Mononuclear cell (primary cell): ENCODE results near the gene HS3ST5. TPM values are rescaled to one million over a fixed set of nuclear protein-coding genes. Genes with fewer than 3 reads are reported as not detected.
"Not testable (repeated sequence)": the region's sequence is repeated elsewhere in the genome, so short reads cannot be mapped to it uniquely, and the experiment has no call there.

Source experiments
- H3K27me3 ChIP-seq: 2 replicates; pipeline ENCODE4 v1.6.0; 2011; ENCODE audit warnings: low read length, control low read depth; ENCODE audit not compliant: insufficient read depth
- H3K4me1 ChIP-seq: 2 replicates; pipeline ENCODE4 v1.5.1; 2011; ENCODE audit warnings: mild to moderate bottlenecking, low read length, control low read depth; ENCODE audit not compliant: insufficient read depth
- H3K4me3 ChIP-seq: 2 replicates; pipeline ENCODE4 v1.5.1; 2011; ENCODE audit warnings: mild to moderate bottlenecking, low read length, moderate library complexity
- H3K9me3 ChIP-seq: 2 replicates; pipeline ENCODE4 v1.5.1; 2011; ENCODE audit warnings: low read depth, mild to moderate bottlenecking, control low read depth, low read length
- total RNA-seq: library from RNA; depleted of rRNA; stranded (reverse); fragments of >200 nt; gene quantifications from one replicate; pipeline ENCODE4 v1.2.3, GENCODE V29; 2012

HS3ST5 gene
- total RNA-seq, 1 donor, result not detected

- H3K27me3 ChIP-seq, result no peaks in the 10 kb centered on the region
- H3K4me3 ChIP-seq, result no peak overlapping the region
- no peaks in the 10 kb centered on the region for H3K4me1 ChIP-seq
- H3K9me3 ChIP-seq, result no peaks in the 10 kb centered on the region
Observed at GRCh38 chr6:114354482-114354881, 11.7 kb upstream of the HS3ST5 start.

- Histone ChIP-seq H3K4me3 (no peak overlapping the region), H3K9me3 (no peaks in the 10 kb centered on the region), H3K27me3 (peaks cover 23% of the 10 kb centered on the region), H3K4me1 (no peaks in the 10 kb centered on the region)
Observed at GRCh38 chr6:114346451-114346850, 3.6 kb upstream of the HS3ST5 start.

GRCh38 chr6:114344971-114345275, 2.1 kb upstream of the HS3ST5 start:
- Histone ChIP-seq H3K27me3 (peaks cover 26% of the 10 kb centered on the region), H3K9me3 (no peaks in the 10 kb centered on the region), H3K4me1 (no peaks in the 10 kb centered on the region), H3K4me3 (no peak overlapping the region)

GRCh38 chr6:114344246-114344970, 1.6 kb upstream of the HS3ST5 start:
- H3K9me3 ChIP-seq, result no peaks in the 10 kb centered on the region

GRCh38 chr6:114343782-114344144, 940 bp upstream of the HS3ST5 start:
- Histone ChIP-seq H3K4me1 (no peaks in the 10 kb centered on the region), H3K27me3 (peaks cover 26% of the 10 kb centered on the region), H3K9me3 (no peaks in the 10 kb centered on the region), H3K4me3 (no peak overlapping the region)

More at GRCh38 chr6:114344246-114344970, 1.6 kb upstream of the HS3ST5 start:
- Histone ChIP-seq H3K4me1 (no peaks in the 10 kb centered on the region), H3K27me3 (peaks cover 26% of the 10 kb centered on the region), H3K4me3 (no peak overlapping the region)

- Histone ChIP-seq H3K27me3 (peaks cover 26% of the 10 kb centered on the region), H3K9me3 (no peaks in the 10 kb centered on the region), H3K4me3 (no peak overlapping the region), H3K4me1 (no peaks in the 10 kb centered on the region)
Observed at GRCh38 chr6:114342086-114342825, 567 bp downstream of the HS3ST5 start.

- Histone ChIP-seq H3K4me1 (no peaks in the 10 kb centered on the region), H3K27me3 (peaks cover 21% of the 10 kb centered on the region), H3K9me3 (no peaks in the 10 kb centered on the region)
Observed at GRCh38 chr6:114339706-114340105, 3.1 kb downstream of the HS3ST5 start.

GRCh38 chr6:114334237-114334636, 8.6 kb downstream of the HS3ST5 start:
- Histone ChIP-seq H3K27me3 (no peaks in the 10 kb centered on the region), H3K4me3 (no peak overlapping the region), H3K9me3 (no peaks in the 10 kb centered on the region), H3K4me1 (no peaks in the 10 kb centered on the region)

More at GRCh38 chr6:114339706-114340105, 3.1 kb downstream of the HS3ST5 start:
- no peak overlapping the region for H3K4me3 ChIP-seq

GRCh38 chr6:114327074-114327473, 15.7 kb downstream of the HS3ST5 start:
- no peaks in the 10 kb centered on the region for H3K4me1 ChIP-seq
- no peaks in the 10 kb centered on the region for H3K9me3 ChIP-seq
- no peaks in the 10 kb centered on the region for H3K27me3 ChIP-seq
- H3K4me3 ChIP-seq, result no peak overlapping the region

GRCh38 chr6:114323784-114324183, 19.0 kb downstream of the HS3ST5 start:
- Histone ChIP-seq H3K9me3 (no peaks in the 10 kb centered on the region), H3K4me1 (no peaks in the 10 kb centered on the region), H3K4me3 (no peak overlapping the region), H3K27me3 (no peaks in the 10 kb centered on the region)

- H3K4me3 ChIP-seq, result no peak overlapping the region
- no peaks in the 10 kb centered on the region for H3K27me3 ChIP-seq
- H3K4me1 ChIP-seq, result no peaks in the 10 kb centered on the region
- H3K9me3 ChIP-seq, result no peaks in the 10 kb centered on the region
Observed at GRCh38 chr6:114319749-114320148, 23.1 kb downstream of the HS3ST5 start.

- H3K27me3 ChIP-seq, result no peaks in the 10 kb centered on the region
- H3K4me1 ChIP-seq, result no peaks in the 10 kb centered on the region
- H3K9me3 ChIP-seq, result no peaks in the 10 kb centered on the region
- no peak overlapping the region for H3K4me3 ChIP-seq
Observed at GRCh38 chr6:114315831-114316595, 26.8 kb downstream of the HS3ST5 start.

- H3K4me1 ChIP-seq, H3K27me3 ChIP-seq, H3K9me3 ChIP-seq, H3K4me3 ChIP-seq: not testable (repeated sequence)
Observed at GRCh38 chr6:114313816-114314215, 29.0 kb downstream of the HS3ST5 start.

- Histone ChIP-seq H3K27me3 (no peaks in the 10 kb centered on the region), H3K9me3 (no peaks in the 10 kb centered on the region), H3K4me3 (no peak overlapping the region), H3K4me1 (no peaks in the 10 kb centered on the region)
Observed at GRCh38 chr6:114312931-114313330, 29.9 kb downstream of the HS3ST5 start.

GRCh38 chr6:114310053-114310452, 32.8 kb downstream of the HS3ST5 start:
- Histone ChIP-seq H3K4me1 (no peaks in the 10 kb centered on the region), H3K27me3 (no peaks in the 10 kb centered on the region), H3K4me3 (no peak overlapping the region), H3K9me3 (no peaks in the 10 kb centered on the region)
